ENCODE results near the gene LLGL2.
A peak's percentile ranks its signal among the peaks of the same experiment; 100 is the strongest.

The LLGL2 gene

DNA sequence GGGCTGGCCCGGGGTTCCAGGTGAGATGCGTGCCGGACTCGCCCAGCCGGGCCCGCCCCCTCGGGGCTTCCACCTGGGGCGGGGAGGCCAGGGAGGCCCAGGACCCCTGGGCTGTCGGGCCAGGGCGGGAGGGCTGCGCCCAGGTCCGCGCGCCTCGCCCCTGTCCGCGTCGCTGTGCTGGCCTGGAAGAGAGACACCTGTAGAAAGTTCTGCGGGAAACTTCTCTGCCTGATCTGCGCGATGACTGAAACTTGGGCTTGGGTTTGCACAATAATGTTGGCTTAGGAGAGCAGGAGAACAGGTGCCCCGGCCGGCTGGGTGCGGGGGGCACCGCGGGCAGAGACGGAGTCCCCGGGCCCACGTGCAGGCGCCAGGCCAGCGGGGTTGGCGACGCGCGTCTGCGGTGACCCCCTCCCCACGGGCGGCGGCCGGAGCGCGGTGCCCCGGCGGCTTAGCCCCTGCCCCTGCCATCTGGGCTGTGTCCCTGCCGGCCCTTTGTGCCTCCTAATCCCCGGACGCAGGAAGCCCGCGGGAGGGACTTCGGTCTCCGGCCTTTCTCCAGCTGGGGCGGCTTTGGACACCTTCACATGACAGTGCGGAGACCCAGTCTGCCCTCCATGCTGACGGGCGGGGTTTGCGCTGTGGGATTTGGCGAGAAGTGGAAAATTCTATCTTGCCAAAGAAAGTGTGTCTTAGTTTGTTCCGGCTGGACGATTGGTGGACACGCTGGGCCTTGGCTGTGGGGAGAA, 483 bp downstream of the LLGL2 start:
- DNase-seq, result no peak

GRCh38 chr17:75526555-75527270, 1.2 kb downstream of the LLGL2 start:
- no peak for DNase-seq

GRCh38 chr17:75530837-75531720, 5.6 kb downstream of the LLGL2 start:
- no peak for DNase-seq

DNA sequence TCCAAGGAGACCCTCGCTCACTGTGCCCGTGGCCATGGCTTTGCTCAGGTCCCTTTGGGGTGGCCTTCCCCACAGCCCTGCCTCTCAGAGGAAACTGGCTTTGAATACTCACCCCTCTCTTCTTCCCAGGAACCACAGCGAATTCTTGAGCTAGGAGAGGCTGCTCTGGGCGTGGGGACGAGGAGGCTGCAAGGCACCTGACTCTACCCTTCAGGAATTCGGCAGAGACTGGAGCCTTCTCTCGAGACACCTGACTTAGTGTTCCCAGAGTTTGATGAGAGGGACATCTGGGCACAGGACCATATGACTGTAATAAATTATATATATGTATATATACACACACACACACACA, 6.2 kb downstream of the LLGL2 start:
- DNase-seq, result no peak

- peak in 1 of 2 donors; percentile 49 for DNase-seq
Measured at GRCh38 chr17:75535119-75535537, 9.6 kb downstream of the LLGL2 start.

GRCh38 chr17:75535871-75536270, 10.4 kb downstream of the LLGL2 start:
- no peak for DNase-seq

GRCh38 chr17:75536366-75536765, 10.9 kb downstream of the LLGL2 start:
- DNase-seq, result no peak

DNA sequence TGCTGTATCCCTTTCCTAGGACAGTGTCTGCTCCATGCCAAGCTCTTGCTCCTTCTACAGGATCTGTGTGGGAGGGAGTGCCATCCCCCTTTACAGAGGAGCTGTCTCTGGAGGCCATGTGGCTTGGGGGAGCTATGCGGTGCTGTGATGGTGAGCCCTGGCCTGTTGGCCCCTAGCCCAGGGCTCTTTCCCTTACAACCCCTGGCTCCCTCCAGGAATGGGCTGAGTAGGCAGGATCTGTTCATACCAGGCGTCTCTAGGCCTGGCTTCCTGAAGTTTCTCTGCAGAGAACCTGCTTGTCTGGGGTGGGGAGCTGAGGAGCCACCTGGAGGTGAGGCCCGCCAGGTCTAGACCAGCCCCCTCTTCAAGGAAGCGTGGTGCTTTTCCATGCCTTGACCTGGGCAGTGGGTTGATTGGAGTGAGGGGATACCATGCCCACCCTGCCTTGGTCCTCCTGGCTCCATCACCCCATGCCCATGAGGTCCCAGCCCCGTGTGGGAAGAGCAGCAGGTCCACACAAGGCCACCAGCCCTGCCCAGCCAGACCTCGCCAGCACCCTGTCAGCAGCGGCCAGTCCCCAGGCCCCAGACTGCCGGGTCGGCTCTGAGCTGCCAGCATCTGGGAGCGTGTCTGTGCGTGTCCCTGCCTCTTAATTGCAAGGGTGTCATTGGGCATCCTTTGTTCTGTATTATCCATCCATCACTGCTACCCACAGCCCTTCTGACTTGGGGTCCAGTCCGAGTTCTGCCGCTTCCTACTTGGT, 14.7 kb downstream of the LLGL2 start:
- DNase-seq, result no peak

DNA sequence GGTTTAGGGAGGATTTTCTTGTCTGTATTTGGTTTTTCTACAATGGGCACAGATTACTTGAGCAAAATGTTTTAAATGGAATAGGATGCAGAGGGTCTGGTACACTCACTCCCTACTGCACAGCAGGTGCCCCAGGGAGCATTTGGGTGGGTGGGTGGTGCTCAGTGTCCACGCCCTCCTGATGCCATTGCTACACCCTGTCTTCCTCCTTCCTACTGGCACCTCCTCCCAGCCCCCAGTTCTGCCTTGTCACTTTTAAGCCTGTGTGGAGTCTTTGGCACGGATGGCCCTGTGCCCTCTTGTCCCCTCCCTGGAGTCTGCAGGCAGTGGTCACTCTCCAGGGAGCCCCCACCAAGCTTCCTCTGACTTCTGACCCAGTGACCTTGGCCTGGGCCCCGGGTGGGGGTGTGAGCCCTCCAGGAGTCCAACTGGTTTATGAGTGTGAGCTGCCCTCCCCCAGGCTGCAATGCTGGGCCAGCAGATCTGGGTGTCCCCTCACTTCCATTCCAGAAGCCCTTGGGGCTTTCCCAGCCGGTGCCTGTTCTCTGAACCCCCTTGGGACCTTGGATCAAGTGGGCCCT, 15.5 kb downstream of the LLGL2 start:
- no peak for DNase-seq

DNA sequence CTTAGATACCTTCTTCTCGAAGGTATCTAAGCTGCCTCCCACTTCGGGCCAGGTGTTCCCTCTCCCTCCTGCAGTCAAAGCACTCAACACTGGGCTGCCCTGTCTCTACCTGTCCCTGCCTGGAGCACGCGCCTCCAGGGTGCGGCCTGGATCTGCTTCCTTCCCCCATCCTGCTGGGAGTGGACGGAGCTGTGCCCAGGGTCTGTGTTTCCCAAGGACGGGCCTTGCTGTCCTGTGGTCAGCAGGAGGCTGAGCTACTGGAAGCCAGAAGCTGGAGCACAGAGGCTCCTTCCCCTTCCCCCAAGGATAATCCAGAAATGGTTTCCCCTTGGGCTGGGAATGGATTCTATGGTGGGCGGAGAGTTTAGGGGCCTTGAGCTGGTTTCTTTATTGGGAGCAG, 16.7 kb downstream of the LLGL2 start:
- no peak for DNase-seq

- no peak for DNase-seq
Measured at GRCh38 chr17:75542728-75543336, 17.3 kb downstream of the LLGL2 start.

DNA sequence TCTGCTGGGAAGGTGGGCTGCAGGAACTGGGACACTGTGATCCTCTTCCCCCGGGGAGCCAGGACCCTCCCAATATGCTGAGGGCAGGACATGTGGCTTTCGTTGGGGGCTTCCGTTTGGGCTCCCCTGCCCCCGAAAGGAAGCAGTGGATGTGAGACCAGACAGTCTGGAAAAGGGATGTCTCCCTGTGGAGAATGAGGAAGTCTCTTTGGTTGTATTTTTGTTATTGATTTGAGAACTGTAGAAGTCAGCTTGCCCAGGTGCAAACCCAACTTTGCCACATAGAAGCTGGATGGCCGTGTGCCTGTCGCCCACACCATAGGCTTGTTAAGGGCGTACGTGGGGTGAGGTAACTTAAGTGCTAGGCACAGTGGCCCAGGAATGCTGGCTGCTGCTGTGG, 18.8 kb downstream of the LLGL2 start:
- no peak for DNase-seq

DNA sequence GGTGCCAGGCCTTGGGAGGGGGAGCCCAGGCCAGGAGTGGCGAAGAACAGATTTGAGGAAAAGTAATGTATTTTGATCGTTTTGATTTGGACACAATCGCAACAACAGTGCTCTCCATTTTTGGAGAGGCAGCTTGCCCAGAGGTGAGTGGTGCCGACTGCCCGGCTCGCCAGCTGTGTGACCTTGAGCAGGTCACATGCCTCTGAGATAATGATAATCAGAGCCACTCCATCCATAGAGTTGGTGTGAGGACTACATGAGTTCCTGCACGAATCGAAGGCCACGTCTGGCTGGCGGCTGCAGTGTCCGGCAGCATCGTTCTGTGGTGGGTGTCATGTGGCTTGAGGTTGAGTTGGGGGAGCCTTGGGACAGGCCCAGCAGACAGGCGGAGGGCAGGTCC, 20.7 kb downstream of the LLGL2 start:
- DNase-seq, result no peak

- DNase-seq, result no peak
Measured at GRCh38 chr17:75547091-75547490, 21.6 kb downstream of the LLGL2 start.

DNA sequence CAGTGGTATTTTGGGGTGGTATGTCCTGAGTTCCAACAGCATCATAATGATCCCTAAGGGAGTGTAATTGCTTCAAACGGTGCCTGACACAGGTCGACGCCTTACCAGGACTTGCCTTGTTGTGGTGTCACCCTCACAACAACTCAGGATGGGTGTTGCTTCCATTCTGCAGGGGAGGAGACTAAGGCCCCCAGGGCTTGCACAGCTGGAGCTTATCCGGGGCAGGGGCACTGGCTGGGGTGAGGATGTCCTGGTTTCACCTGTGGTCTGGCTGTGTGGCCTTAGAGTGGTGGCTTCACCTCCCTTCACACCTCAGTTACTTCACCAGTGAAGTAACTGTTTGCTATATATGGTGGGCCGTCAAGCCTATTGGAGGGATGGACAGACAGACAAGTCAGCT, 23.3 kb downstream of the LLGL2 start:
- DNase-seq, result no peak

DNA sequence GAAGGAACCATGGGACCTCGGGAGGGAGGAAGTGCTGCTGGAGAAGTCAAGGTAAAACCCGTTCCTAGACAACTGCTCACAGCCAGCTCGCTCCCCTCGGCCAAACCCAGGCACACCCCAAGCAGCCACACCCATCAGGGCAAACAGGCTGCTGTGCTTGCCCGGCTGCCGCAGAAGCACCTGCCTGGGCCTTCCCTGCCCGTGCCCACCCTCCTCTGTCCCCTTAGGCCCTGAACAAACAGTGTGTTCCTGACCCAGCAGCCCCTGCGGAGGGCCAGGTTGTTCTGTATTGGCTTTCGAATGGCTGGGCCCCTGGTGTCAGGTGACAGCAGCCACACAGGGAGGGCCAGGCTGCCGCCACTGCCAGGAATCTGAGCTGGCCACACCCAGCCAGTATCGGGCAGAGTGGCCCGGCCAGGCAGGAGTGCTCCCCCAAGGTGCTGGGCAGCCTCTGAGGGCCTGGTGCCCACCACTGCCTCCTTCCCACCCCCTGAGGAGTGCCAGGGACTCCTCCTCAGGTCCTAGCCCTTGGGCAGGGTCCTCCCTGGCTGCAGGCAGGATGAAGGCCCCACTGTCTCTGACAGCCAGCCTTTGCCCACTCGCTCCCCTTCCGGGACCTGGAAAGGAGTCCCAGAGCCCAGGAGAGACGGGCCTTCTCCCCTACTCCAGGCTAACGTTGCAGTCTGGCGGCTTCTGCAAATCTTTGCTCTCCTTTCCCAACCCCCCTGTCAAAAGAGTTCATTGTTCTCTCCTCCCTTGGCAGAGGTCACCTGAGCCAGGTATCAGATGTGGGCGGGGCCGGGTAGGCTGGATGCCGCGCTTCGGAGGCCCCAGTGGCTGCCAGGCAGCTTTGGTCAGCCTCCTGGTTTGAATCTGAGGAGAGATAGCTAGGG, 24.0 kb downstream of the LLGL2 start:
- no peak for DNase-seq

GRCh38 chr17:75550139-75550465, 24.6 kb downstream of the LLGL2 start:
- no peak for DNase-seq

DNA sequence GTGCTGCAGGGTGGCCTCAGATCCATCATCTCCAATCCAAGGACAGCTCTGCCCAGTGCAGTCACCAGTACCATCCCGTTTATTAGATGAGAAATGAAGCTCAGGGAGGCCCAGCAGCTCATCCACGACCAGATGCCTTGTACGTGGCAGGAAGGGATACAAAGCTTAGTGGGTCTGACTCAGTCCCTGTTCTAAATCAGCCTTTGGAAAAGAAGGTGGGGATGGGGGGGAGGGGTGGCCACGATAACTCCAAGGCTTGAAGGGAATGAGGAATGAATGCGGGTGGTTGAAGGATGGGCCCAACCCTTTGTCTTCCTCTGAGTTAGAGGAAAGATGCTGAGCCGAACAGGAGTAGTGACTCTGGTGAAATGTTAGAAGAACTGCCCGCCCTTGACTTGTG, 25.8 kb downstream of the LLGL2 start:
- DNase-seq, result no peak

GRCh38 chr17:75552425-75553294, 27.2 kb downstream of the LLGL2 start:
- no peak for DNase-seq
